Heart right ventricle (tissue), 16 donors: ENCODE data around the gene TRPM1. TPM values are rescaled to one million over a fixed set of nuclear protein-coding genes. Genes with fewer than 3 reads are reported as not detected.

Experiments used
- ATAC-seq, 8 donors: fragments of 200-7000 bp; cut with Tn5 transposase; one replicate each; pipeline ENCODE4 v1.9.1; 2020; ENCODE audit warnings: mild to moderate bottlenecking in 8 of 8, moderate library complexity in 8 of 8, moderate number of reproducible peaks in 1 of 8
- DNase-seq, 2 donors: peaks; one replicate each; pipeline ENCODE4 v3.0.0-alpha.2; 2020
- H3K27ac ChIP-seq, 10 donors: fragments of 200-600 bp; sonication (generic) in 2 of 10; one replicate each; pipeline versions ENCODE4 v1.5.0 to v1.8.0; 2020 to 2022; ENCODE audit warnings: mild to moderate bottlenecking in 3 of 10
- H3K27me3 ChIP-seq, 7 donors: fragments of 200-600 bp; one replicate each; pipeline ENCODE4 v1.8.0; 2021 to 2022; ENCODE audit warnings: mild to moderate bottlenecking in 2 of 7
- H3K36me3 ChIP-seq, 9 donors: fragments of 200-600 bp; sonication (generic) in 1 of 9; one replicate each; pipeline versions ENCODE4 v1.5.0 to v1.8.0; 2020 to 2022; ENCODE audit warnings: mild to moderate bottlenecking in 2 of 9
- H3K4me1 ChIP-seq, 9 donors: fragments of 200-600 bp; sonication (generic) in 1 of 9; one replicate each; pipeline versions ENCODE4 v1.5.0 to v1.8.0; 2020 to 2022; ENCODE audit warnings: mild to moderate bottlenecking in 4 of 9
- H3K4me3 ChIP-seq, 10 donors: fragments of 200-600 bp; sonication (generic) in 2 of 10; one replicate each; pipeline versions ENCODE4 v1.5.0 to v1.8.0; 2020 to 2022; ENCODE audit warnings: mild to moderate bottlenecking in 7 of 10, moderate library complexity in 2 of 10
- H3K9me3 ChIP-seq, 11 donors: fragments of 200-600 bp in 10 of 11; sonication (generic) in 2 of 11; one replicate each; pipeline versions ENCODE4 v1.5.0 to v1.8.0; 2013 to 2022; ENCODE audit warnings: mild to moderate bottlenecking in 2 of 11, control low read depth in 1 of 11, moderate library complexity in 1 of 11
- CTCF ChIP-seq, 9 donors: fragments of 200-600 bp; sonication (generic) in 2 of 9; IDR thresholded peaks; one replicate each; pipeline versions ENCODE4 v1.5.0 to v1.8.0; 2021 to 2022; ENCODE audit warnings: antibody characterized with exemption in 9 of 9, mild to moderate bottlenecking in 5 of 9, moderate library complexity in 1 of 9
- WGBS, 2 donors: extraction: QIAGEN DNeasy Blood & Tissue Kit; methylation state at CpG; one replicate each; pipeline ENCODE4 v1.1.7; 2013; ENCODE audit warnings: inconsistent platforms in 1 of 2; 5-methylcytosine and 5-hydroxymethylcytosine counted together
- intact Hi-C, 10 donors: fragments of 100-400 bp; cut with DNase I; formaldehyde crosslinking; loops; one replicate each; pipeline versions ENCODE4 v1.11.1 to v1.14.2; 2022
- polyA plus RNA-seq, 2 donors: library from polyadenylated mRNA; stranded (reverse); fragments of 200-250 nt; gene quantifications; one replicate each; pipeline ENCODE4 v1.2.3, GENCODE V29; 2013
- total RNA-seq, 10 donors: library from RNA; stranded (reverse); fragmentation: NEBNext Ultra II Directional in 3 of 10; extraction: Animal tissue kit (Norgen Biotek cat#: 25700) in 3 of 10; gene quantifications; one replicate each; pipeline versions ENCODE4 v1.2.1 to v1.2.4, GENCODE V29; 2021 to 2023
- donor health status: Arrhythmogenic right ventricular cardiomyopathy.
- donor health status: ischemic (EF 13 %, LVEDD 7.1; RV severe dilation, severe dysfunction).
- donor health status: healthy with polysubstance abuse.
- donor health status: DM: no; HTN: yes; CAD: no.
- donor health status: DM: no; HTN: no; CAD: no.
- donor health status: ischemic (EF 25% LVEDD 6.9; RV normal size, moderate dysfunction).
- donor health status: ischemic (EF 25% LVEDD 5.7; RV mildly dilated, moderate dysfunction).
- donor health status: healthy.
- donor health status: DM: yes; HTN: yes; CAD: no.
- donor health status: Ischemic cardiomyopathy.
- donor health status: ischemic (EF 35%, LVEDD 5.7; RV mildly dilated, moderate dysfunction).
- donor health status: nonischemic (EF 11% LVEDD 7.7; RV severe dilation, severe dysfunction).
- donor health status: DM: yes; HTN: yes; CAD: no.
- donor health status: PGD.
- donor health status: ischemic (EF 29% LVEDD 5.4; RV normal size, mild dysfunction).
- donor health status: nonischemic (EF 23%, LVEDD 6.1; RV moderate dilation, normal function).

The TRPM1 gene
- total and polyA plus RNA-seq, 12 donors, result 0.06 TPM; not detected in 11

GRCh38 chr15:31086344-31086743 is 15.2 kb downstream of the TRPM1 start:
- no peak for TF ChIP-seq CTCF (IDR thresholded peaks at IDR 0.05)
- intact Hi-C loops, result no loop called here
- H3K27ac ChIP-seq, result no peak overlapping the region
- 93 to 95% methylated on average over 4 of the region's 4 CpGs for WGBS, 2 donors
- no peaks in the 10 kb centered on the region for H3K9me3 ChIP-seq
- H3K27me3 ChIP-seq, result peaks cover 0 to 18% (median 0%) of the 10 kb centered on the region in 7 donors
- peaks cover 0 to 9% (median 5%) of the 10 kb centered on the region in 9 donors for H3K4me1 ChIP-seq
- H3K36me3 ChIP-seq, result no peaks in the 10 kb centered on the region
- DNase-seq (no peak), ATAC-seq (no peak)
- no peak overlapping the region for H3K4me3 ChIP-seq

GRCh38 chr15:31085359-31085758 is 16.2 kb downstream of the TRPM1 start:
- WGBS, 2 donors, result 94 to 95% methylated on average over 7 of the region's 7 CpGs
- Histone ChIP-seq H3K4me1 (peaks cover 0 to 11% (median 5%) of the 10 kb centered on the region in 9 donors), H3K27me3 (peaks cover 0 to 16% (median 0%) of the 10 kb centered on the region in 7 donors), H3K27ac (no peak overlapping the region), H3K4me3 (no peak overlapping the region), H3K36me3 (no peaks in the 10 kb centered on the region), H3K9me3 (no peaks in the 10 kb centered on the region)
- TF ChIP-seq CTCF (IDR thresholded peaks at IDR 0.05), result no peak
- DNase-seq (no peak), ATAC-seq (no peak)
- intact Hi-C loops, result no loop called here

GRCh38 chr15:31084176-31084575 is 17.3 kb downstream of the TRPM1 start:
- intact Hi-C loops, result no loop called here
- DNase-seq, result no peak
- 82 to 87% methylated on average over 6 of the region's 6 CpGs for WGBS, 2 donors

GRCh38 chr15:31083370-31083780 is 18.1 kb downstream of the TRPM1 start:
- Histone ChIP-seq H3K9me3 (no peaks in the 10 kb centered on the region), H3K27me3 (peaks cover 0 to 16% (median 0%) of the 10 kb centered on the region in 7 donors), H3K27ac (no peak overlapping the region), H3K4me3 (no peak overlapping the region), H3K4me1 (peaks cover 0 to 21% (median 8%) of the 10 kb centered on the region in 9 donors), H3K36me3 (no peaks in the 10 kb centered on the region)
- intact Hi-C loops, result no loop called here
- ATAC-seq (no peak), DNase-seq (no peak)
- TF ChIP-seq CTCF (IDR thresholded peaks at IDR 0.05), result no peak
- WGBS, 2 donors, result 78 to 79% methylated on average over 6 of the region's 6 CpGs

More at GRCh38 chr15:31084176-31084575, 17.3 kb downstream of the TRPM1 start:
- no peak for TF ChIP-seq CTCF (IDR thresholded peaks at IDR 0.05)
- Histone ChIP-seq H3K4me3 (no peak overlapping the region), H3K36me3 (no peaks in the 10 kb centered on the region), H3K27ac (no peak overlapping the region), H3K27me3 (peaks cover 0 to 16% (median 0%) of the 10 kb centered on the region in 7 donors), H3K4me1 (peaks cover 0 to 16% (median 5%) of the 10 kb centered on the region in 9 donors), H3K9me3 (no peaks in the 10 kb centered on the region)
- no peak for ATAC-seq
